ENCODE results near the gene TBC1D22A.
"Not testable (repeated sequence)": the region's sequence is repeated elsewhere in the genome, so short reads cannot be mapped to it uniquely, and the experiment has no call there.

TBC1D22A gene

DNA sequence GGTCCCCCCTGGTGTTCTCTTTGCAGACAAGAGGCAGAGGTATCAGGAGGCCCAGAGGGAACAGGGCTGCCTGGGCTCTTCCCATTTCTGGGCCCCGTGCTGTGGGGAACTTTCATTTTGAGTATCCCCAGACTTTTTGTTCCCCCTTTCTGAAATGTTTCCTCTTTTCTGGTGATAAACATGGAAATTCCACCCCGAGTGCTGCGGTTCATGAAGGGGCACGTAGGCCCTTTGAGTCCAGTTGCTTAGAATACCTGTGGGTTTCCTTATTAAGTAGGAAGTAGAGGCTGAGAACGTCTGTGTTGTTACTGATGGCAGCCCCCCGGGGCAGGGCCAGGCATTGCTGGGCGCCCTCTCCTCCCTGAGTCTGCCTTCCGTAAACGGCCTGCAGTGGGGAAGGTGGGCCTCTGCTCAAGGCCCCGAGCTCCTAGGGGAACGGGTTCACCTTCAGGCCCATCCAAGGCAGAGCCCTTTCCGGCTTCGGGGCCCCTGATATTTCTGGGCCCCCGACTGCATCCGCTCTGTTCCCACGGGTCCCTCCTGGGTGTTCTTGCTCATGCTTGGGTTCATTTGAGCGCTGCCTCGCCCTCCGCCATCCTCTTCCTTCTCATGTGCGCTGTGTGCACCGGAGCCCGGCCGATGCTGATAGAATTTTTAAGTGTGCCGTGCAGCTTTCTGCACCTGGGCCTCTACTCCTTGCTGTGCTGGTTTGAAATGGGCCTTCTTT, 12.0 kb downstream of the TBC1D22A start:
- DNase-seq (ENCODE audit: low read depth in 2 of 2), result no peak

- DNase-seq (ENCODE audit: low read depth in 2 of 2), result no peak
Measured at GRCh38 chr22:46774980-46775849, 12.8 kb downstream of the TBC1D22A start.

- DNase-seq (ENCODE audit: low read depth in 2 of 2), result no peak
Measured at GRCh38 chr22:46775850-46776826, 13.7 kb downstream of the TBC1D22A start.

DNA sequence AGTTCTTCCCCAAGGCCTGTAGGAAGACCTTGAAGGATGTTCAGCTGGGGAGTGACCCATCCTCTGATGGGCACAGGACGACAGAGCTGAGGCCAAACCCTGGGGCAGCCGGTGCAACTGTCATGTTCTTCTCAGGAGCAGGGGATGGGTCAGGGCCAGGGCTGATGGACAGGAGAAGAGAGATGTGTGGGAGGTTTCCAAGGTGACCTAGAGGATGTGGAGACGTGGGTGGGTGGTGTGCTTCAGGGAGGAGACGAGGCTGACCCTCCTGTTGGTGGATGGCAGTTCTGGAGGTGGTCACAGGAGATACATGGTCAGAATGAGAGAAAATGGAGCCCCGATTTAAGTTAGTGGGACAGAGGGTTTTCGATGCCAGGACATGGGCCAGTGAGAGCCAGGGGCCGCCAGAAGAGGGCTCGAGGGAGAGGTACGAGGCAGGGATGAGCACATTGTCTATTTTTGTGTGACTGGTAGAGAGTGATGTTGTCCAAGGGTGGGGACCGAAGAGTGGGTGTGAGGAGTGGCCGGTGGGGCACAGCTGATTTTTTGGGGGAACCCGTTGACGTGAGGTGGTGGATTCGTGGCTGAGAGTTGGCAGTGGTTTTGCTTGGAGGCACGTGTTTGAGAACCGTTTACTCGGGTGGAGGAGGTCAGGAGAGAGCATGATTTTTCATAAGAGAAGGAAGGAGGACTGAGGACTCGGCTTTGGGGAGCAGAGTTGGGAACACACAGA, 14.6 kb downstream of the TBC1D22A start:
- no peak for DNase-seq (ENCODE audit: low read depth in 2 of 2)

- no peak for DNase-seq (ENCODE audit: low read depth in 2 of 2)
Measured at GRCh38 chr22:46777609-46777970, 15.1 kb downstream of the TBC1D22A start.

GRCh38 chr22:46779023-46779422, 16.6 kb downstream of the TBC1D22A start:
- no peak for DNase-seq (ENCODE audit: low read depth in 2 of 2)

- no peak for DNase-seq (ENCODE audit: low read depth in 2 of 2)
Measured at GRCh38 chr22:46779651-46780050, 17.2 kb downstream of the TBC1D22A start.

DNA sequence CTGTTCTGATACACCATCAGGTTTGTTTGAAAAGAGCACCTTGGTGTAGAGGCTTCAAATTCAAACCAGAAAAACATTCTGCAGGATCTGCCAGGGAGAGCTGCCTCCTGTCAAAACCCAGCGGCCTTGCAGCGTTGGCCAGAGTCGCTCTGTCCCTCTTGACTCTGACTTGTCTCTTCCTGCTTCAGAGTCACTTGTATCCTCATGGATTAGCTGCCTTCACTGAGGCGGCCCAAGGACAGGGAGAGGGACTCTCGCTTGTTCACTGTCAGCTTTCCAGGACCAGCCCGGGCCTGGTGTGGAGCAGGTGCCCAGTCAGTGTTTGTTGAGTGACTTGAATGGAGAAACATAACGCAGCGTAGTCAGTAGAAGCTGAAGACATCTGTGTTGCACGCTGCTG, 18.0 kb downstream of the TBC1D22A start:
- DNase-seq (ENCODE audit: low read depth in 2 of 2), result no peak

DNA sequence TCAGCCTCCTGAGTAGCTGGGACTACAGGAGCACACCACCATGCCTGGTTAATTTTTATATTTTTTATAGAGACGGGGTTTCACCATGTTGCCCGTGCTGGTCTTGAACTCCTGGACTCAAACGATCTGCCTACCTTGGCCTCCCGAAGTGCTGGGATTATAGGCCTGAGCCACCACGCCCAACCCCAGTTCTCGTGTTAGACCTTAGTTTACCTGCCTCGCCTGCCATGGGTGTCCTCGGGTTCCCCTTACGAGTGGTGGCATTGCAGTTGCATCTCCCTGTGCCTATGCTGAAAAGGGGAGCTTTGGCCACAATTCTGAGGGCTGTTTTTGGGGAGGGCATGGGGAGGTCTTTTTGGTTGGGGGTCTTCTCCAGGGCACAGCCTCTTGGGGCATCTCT, 18.8 kb downstream of the TBC1D22A start:
- DNase-seq (ENCODE audit: low read depth in 2 of 2), result no peak

DNA sequence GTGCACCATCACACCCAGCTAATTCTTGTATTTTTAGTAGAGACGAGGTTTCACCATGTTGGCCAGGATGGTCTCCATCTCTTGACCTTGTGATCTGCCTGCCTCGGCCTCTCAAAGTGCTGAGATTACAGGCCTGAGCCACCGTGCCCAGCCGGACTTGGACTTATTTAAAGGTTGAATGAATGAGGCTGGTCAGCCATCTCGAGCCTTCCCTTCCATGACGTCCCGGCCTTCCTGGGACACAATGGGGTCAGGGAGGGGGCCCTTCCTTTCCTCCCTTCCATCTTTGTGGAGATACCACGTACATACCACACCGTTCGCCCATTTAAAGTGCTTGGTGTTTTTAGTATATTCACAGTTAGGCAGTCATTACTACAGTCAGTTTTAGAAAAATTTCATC, 19.8 kb downstream of the TBC1D22A start:
- DNase-seq (ENCODE audit: low read depth in 2 of 2), result not testable (repeated sequence)

DNA sequence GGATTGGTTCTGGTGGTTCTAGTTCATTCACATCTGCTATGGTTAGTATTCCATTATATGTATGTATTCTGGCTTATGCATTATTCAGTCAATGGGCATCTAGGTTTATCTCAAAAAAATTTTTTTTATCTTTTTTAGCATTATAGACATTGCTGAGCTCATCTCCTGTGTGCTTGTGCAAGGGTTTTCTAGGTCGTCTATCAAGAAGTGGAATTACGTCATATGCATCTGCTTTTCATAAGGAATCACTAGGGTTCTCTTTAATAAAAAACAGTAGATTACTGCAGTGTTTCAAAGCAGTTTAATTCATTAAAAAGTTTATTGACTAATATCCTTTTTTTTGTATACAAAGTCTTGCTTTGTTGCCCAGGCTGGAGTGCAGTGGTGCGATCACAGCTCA, 21.3 kb downstream of the TBC1D22A start:
- DNase-seq (ENCODE audit: low read depth in 2 of 2), result peak; percentile 17 to 37

- DNase-seq (ENCODE audit: low read depth in 2 of 2), result no peak
Measured at GRCh38 chr22:46788441-46789172, 26.2 kb downstream of the TBC1D22A start.

DNA sequence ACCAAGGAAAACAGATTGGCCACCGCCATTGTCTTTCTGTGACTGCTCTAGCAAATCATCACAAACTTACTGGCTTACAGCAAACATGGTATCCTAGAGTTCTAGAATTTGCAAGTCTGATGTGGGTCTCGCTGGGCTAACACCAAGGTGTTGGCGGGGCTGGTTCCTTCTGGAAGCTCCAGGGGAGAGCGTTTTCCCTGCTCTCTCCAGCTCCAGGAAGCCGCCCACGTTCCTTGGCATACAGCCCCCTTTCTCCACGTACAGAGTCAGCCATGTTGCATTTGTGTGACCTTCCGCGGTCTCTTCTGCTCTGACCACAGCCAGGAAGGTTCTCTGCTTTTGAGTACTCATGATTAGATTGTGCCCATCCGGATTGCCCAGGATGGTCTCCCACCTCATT, 27.5 kb downstream of the TBC1D22A start:
- DNase-seq (ENCODE audit: low read depth in 2 of 2), result no peak

DNA sequence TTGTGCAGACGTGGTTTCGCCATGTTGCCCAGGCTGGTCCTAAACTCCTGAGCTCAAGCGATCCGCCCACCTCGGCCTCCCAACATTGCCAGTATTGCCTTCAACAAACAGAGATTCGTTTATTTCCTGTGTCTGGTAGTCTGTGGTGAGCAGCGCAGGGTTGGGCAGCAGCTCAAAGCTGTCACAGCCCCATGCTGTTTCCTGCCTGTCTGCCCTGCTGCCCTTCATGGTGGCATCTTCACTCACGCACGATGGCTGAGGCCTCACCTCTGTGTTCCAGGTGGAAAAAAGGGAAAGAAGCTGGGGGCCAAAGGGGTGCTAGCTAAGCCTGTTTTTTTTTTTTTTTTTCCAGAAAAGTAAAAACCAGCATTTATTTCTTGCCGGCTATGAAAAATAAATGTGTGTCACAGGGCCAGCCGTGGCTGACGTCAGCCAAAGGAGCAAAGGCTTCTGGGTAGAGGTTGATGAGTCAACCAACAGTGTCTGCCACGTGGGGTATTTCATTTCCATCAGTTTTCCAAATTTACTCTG, 28.8 kb downstream of the TBC1D22A start:
- no peak for DNase-seq (ENCODE audit: low read depth in 2 of 2)

DNA sequence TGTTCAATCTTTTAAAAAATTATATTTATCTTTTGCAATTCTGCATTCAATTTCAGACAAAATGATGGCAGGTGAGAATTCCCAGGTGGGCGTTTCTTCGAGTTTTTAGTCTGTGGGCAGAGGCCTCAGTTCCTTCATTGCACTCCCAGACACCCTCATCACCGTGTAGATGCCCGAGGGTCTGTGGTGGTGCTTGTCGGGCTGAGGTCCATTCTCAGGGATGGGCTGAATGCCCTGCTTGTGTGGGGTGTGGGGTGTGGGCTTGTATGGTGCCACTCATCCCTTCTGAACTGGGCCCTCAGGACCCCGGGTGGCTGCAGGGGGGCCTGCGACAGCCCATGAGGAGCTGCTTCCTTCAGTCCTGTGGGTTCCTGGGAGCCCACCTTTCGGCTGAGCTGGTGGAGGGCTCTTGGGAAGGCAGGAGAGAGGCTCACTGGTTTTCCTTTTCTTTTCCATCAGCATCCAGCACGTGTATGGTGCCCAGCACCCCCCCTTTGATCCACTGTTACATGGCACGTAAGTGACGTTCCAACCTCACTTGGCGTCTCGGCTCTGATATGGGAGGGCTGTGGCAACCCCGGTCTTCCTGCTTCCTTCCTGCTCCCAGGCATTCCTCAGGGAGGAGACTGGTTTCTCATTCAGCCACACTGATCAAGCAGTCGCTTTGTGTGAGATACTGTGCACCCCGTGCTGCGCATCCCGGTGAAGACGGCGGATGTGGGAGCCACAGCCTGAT, 29.8 kb downstream of the TBC1D22A start:
- no peak for DNase-seq (ENCODE audit: low read depth in 2 of 2)

DNA sequence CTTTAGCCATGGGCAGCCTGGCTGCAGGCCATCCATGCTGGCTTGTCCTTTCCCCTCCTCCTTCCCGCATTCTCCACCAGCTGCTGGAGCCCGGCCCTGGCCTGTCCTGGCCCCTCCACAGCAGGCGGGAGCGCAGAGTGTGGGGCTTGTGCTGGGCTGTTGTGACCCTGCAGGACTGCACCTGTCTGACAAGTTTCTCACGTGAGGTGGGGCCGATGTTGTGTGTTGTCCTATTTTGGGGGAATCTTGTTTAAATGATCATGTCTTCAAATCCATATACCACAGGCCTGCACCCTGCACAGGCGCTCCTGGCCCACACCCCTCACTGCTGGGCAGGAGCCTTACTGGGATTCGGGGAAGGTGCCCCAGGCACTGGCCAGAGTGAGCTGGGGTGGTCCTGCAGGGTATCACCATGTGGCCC, 30.4 kb downstream of the TBC1D22A start:
- no peak for DNase-seq (ENCODE audit: low read depth in 2 of 2)

DNA sequence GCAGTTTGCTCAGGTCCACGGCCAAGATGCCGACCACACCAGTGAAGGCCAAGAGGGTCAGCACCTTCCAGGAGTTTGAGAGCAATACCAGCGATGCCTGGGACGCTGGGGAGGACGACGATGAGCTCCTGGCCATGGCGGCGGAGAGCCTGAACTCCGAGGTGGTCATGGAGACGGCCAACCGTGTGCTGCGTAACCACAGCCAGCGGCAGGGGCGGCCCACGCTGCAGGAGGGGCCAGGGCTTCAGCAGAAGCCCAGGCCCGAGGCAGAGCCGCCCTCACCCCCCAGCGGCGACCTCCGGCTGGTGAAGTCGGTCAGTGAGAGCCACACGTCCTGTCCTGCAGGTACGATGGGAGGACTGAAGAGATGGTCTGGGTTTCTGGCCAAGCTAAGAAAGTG, 31.0 kb downstream of the TBC1D22A start:
- no peak for DNase-seq (ENCODE audit: low read depth in 2 of 2)

GRCh38 chr22:46794067-46794466, 31.6 kb downstream of the TBC1D22A start:
- no peak for DNase-seq (ENCODE audit: low read depth in 2 of 2)

- no peak for DNase-seq (ENCODE audit: low read depth in 2 of 2)
Measured at GRCh38 chr22:46794491-46794890, 32.0 kb downstream of the TBC1D22A start.

GRCh38 chr22:46795140-46795539, 32.7 kb downstream of the TBC1D22A start:
- no peak for DNase-seq (ENCODE audit: low read depth in 2 of 2)

Data from fibroblast of skin of left quadriceps (primary cell).